A673 (cell line): ENCODE data around the gene DENND1A. TPM values are rescaled to one million over a fixed set of nuclear protein-coding genes. Genes with fewer than 3 reads are reported as not detected.

Source experiments
- BruUV-seq: library from RNA; stranded (reverse); fragments of 400-500 nt; replicated peaks from 2 replicates; lab custom pipeline; 2021; lab: Mats Ljungman, UMichigan
- CTCF ChIA-PET: fragments of 300-600 bp; sonication (Branson Sonifier 250); formaldehyde crosslinking; loops from one replicate; lab custom pipeline; 2022; ENCODE audit warnings: antibody characterized with exemption; lab: Charles Lee
- POLR2A ChIA-PET: fragments of 300-600 bp; sonication (Branson Sonifier 250); formaldehyde crosslinking; loops from one replicate; lab custom pipeline; 2022; ENCODE audit warnings: antibody characterized with exemption; ENCODE audit not compliant: low non-redundant PET; lab: Charles Lee
- DNase-seq: peaks from one replicate; pipeline ENCODE4 v3.0.0-alpha.2; 2015; ENCODE audit warnings: low spot score
- H3K27ac ChIP-seq: fragments of 200-600 bp; sonication (generic); 2 replicates; pipeline ENCODE4 v1.5.1; 2016; ENCODE audit warnings: mixed run types, low read depth, mild to moderate bottlenecking, mixed read lengths, antibody characterized with exemption, low read length; ENCODE audit not compliant: poor library complexity, severe bottlenecking
- H3K27me3 ChIP-seq: fragments of 200-600 bp; sonication (generic); replicated peaks from 2 replicates; pipeline ENCODE4 v1.6.1; 2017; ENCODE audit warnings: mixed run types, low read depth, mild to moderate bottlenecking, mixed read lengths, antibody characterized with exemption, low read length; ENCODE audit not compliant: insufficient read depth, poor library complexity
- H3K36me3 ChIP-seq: fragments of 200-600 bp; sonication (generic); 2 replicates; pipeline ENCODE4 v1.6.1; 2016; ENCODE audit warnings: mixed run types, mild to moderate bottlenecking, mixed read lengths, antibody characterized with exemption, low read length; ENCODE audit not compliant: insufficient read depth, poor library complexity, severe bottlenecking
- H3K4me1 ChIP-seq: fragments of 200-600 bp; sonication (generic); 2 replicates; pipeline ENCODE4 v1.6.1; 2017; ENCODE audit warnings: mixed run types, mild to moderate bottlenecking, mixed read lengths, antibody characterized with exemption, low read length; ENCODE audit not compliant: insufficient read depth, poor library complexity, severe bottlenecking
- H3K4me3 ChIP-seq: fragments of 200-600 bp; sonication (generic); 2 replicates; pipeline ENCODE4 v1.5.1; 2016; ENCODE audit warnings: low read depth, mixed run types, mild to moderate bottlenecking, mixed read lengths, low read length; ENCODE audit not compliant: poor library complexity, severe bottlenecking
- H3K9me3 ChIP-seq: fragments of 200-600 bp; sonication (generic); 2 replicates; pipeline ENCODE4 v1.6.1; 2016; ENCODE audit warnings: mixed run types, low read depth, mild to moderate bottlenecking, mixed read lengths, antibody characterized with exemption, low read length; ENCODE audit not compliant: poor library complexity, severe bottlenecking
- EZH2 ChIP-seq: fragments of 200-600 bp; sonication (generic); IDR thresholded peaks from 2 replicates; pipeline ENCODE4 v1.6.1; 2017; ENCODE audit warnings: borderline replicate concordance, low read depth, mild to moderate bottlenecking, mixed read lengths, antibody characterized with exemption, low read length; ENCODE audit not compliant: poor library complexity, severe bottlenecking
- intact Hi-C: fragments of 100-400 bp; cut with micrococcal nuclease; formaldehyde crosslinking; loops from one replicate; pipeline ENCODE4 v1.10.0; 2022; ENCODE audit not compliant: unreplicated experiment
- total RNA-seq: library from RNA; stranded (reverse); gene quantifications from 2 replicates; pipeline ENCODE4 v1.2.3, GENCODE V29; 2021
- TF ChIP-seq, protein P1 (sequence below): fragments of 300-800, 200-600 bp; sonication (generic); conservative IDR thresholded peaks from 2 replicates; pipeline ENCODE4 v1.5.1; 2017; ENCODE audit warnings: low read depth, mild to moderate bottlenecking, antibody characterized with exemption, low read length, moderate library complexity, mixed read lengths

DENND1A gene
- total RNA-seq, 1 experiment from 2014 or later: 12.0 TPM

DNA sequence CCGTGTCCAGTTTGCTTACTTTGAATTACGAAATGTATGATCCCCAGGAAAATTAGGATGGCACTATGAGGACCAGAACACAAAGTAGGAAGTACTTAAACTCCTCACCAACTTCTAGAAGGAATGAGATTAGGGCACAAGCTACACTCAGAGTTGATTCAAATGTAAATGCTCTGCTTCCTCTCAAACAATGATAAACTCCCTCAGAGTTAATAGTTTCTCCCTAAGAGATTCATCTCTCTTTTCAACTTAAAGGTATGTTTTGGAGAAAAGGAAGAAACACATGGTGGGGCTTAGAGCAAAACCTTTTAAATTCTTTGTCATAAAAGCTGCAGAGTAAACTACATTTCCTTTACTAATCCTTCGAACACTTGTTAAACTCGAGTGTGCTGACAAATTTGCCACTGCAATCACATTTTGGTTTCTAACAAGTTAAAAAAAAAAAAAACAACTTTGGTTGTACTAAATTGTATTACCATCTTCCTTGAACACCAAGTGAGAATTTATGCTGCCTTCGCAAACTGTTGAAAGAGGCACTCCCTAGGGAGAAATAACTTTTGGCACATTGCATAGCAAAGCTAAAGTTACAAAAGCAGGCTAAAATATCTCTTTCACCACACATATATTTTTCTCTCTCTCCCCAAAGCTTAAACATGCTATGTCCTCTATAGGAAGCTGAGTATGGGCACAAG is 66.6 kb downstream of the DENND1A start:
- H3K9me3 ChIP-seq: no peaks in the 10 kb centered on the region
- peaks cover 87% of the 10 kb centered on the region for H3K27me3 ChIP-seq
- ChIA-PET CTCF (no interaction called here), POLR2A (no interaction called here)
- no peak overlapping the region for H3K27ac ChIP-seq
- H3K4me3 ChIP-seq: no peak overlapping the region
- no peak for TF ChIP-seq EZH2
- TF ChIP-seq, protein P1, sequence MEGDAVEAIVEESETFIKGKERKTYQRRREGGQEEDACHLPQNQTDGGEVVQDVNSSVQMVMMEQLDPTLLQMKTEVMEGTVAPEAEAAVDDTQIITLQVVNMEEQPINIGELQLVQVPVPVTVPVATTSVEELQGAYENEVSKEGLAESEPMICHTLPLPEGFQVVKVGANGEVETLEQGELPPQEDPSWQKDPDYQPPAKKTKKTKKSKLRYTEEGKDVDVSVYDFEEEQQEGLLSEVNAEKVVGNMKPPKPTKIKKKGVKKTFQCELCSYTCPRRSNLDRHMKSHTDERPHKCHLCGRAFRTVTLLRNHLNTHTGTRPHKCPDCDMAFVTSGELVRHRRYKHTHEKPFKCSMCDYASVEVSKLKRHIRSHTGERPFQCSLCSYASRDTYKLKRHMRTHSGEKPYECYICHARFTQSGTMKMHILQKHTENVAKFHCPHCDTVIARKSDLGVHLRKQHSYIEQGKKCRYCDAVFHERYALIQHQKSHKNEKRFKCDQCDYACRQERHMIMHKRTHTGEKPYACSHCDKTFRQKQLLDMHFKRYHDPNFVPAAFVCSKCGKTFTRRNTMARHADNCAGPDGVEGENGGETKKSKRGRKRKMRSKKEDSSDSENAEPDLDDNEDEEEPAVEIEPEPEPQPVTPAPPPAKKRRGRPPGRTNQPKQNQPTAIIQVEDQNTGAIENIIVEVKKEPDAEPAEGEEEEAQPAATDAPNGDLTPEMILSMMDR: no peak
- intact Hi-C loops: loop anchor here (2.0 to 10.0 kb wide), 2 partner anchors 63 to 141 kb away; no protein-coding TSS in a partner anchor
- peak; percentile 94 for DNase-seq
- no peaks in the 10 kb centered on the region for H3K36me3 ChIP-seq
- H3K4me1 ChIP-seq: peaks cover 24% of the 10 kb centered on the region
- no TSS peak for BruUV-seq

DNA sequence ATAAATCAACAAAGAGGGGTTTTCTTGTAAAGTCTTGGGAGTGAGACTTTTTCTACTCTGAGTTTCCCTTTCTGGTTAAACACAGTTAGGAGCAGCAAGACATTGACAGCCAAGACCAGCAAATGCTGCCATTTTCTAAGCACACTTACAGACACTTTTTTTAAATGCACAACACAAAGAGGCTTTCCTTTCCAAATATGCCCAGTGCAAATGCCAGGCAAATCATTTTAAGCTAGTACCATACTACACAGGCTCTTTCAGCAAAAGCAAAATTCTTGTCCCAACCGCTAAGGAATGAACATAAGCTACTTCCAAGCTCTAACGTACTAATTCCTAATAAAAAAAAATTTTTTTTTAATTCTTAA is 68.2 kb downstream of the DENND1A start:
- BruUV-seq: no TSS peak
- peaks cover 84% of the 10 kb centered on the region for H3K27me3 ChIP-seq
- ChIA-PET POLR2A (interaction anchor here (0.7 kb wide), 1 partner anchor 41 kb away, joined by 5 read pairs; no protein-coding TSS in a partner anchor), CTCF (no interaction called here)
- no peak for DNase-seq
- no peak overlapping the region for H3K27ac ChIP-seq
- H3K36me3 ChIP-seq: no peaks in the 10 kb centered on the region
- no peaks in the 10 kb centered on the region for H3K9me3 ChIP-seq
- intact Hi-C loops: loop anchor here (2.0 to 10.0 kb wide), 2 partner anchors 65 to 143 kb away; no protein-coding TSS in a partner anchor
- TF ChIP-seq EZH2: no peak
- TF ChIP-seq, protein P1: no peak
- H3K4me1 ChIP-seq: peaks cover 24% of the 10 kb centered on the region
- no peak overlapping the region for H3K4me3 ChIP-seq

DNA sequence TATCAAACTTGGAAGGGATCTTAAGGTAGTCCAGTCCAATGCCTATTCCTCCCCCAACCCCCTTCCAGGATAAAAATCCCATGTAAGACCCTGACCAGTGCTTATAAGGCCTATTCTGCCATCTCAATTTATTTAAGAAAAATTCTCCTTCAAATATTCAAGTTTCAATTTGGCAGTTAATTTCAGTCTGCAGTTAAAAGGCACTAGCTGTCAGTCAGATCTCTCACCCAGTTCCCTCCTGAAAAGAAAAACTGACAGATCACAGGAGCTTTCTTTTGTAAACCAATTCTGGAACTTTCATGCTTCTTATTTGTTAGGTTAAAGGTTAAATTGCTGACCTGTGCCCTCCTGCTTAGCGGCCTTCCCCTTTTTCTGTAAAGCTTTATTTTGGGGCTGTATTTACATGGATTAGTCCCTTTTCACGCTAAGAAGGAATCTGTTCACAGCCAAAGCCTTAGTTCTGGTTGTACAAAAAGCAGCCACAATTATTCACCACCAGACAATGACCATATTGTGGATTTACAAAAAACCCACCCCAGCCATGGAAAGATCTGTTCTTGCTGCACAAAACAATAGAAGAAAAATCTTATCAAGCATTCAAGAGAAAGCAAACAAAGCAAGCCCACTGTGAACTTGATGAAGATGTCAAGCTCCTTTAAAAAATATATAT is 68.7 kb downstream of the DENND1A start:
- Histone ChIP-seq H3K27ac (no peak overlapping the region), H3K9me3 (no peaks in the 10 kb centered on the region), H3K4me1 (peaks cover 20% of the 10 kb centered on the region), H3K4me3 (no peak overlapping the region), H3K36me3 (no peaks in the 10 kb centered on the region), H3K27me3 (peaks cover 84% of the 10 kb centered on the region)
- no TSS peak for BruUV-seq
- TF ChIP-seq, protein P1: no peak
- no peak for TF ChIP-seq EZH2
- ChIA-PET CTCF (no interaction called here), POLR2A (no interaction called here)
- DNase-seq: no peak
- intact Hi-C loops: loop anchor here (10.0 kb wide), 1 partner anchor 144 kb away; no protein-coding TSS in a partner anchor
